NCI-H69 (cell line): ENCODE data around the gene USP25.

Source experiments
- DNase-seq: peaks from one replicate; lab custom pipeline; 2025; lab: John Stamatoyannopoulos, UW

USP25 gene

DNA sequence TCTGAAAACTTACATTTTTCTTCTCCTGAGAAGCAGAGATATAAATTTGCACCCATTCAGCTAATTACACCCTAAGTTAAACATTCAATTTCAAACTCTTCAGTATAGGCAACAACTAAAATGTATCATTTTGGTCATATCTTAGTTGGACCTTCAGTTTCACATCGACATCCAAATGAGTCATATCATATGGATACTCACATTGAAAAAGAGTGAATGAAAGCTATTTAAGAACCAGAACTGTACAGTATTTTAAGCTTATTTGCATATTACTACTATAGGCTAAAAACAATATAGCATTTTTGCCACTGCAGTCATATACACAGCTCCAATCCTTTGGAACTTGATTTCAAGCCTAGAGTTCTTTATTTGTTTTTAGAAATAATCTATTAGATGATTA lies 33.6 kb downstream of the USP25 start:
- no peak for DNase-seq

DNA sequence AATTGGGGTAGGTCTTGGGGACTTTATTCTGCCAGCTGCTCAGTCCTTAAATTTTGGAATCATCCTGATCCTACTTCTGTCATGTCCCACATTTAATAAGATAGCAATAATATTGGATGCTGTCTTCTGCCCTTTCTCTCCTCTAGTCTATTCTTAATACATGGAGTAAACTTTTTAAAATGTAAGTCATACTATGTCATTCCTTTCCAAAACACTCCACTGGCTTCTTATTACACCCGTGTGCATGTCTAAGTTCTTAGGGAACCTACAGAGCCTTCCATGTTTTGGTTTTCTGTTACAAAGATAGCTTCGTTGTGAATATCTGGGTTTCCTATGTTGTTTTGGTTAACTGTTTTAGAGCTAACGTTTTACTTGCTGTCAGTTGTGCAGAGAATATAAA lies 35.1 kb downstream of the USP25 start:
- DNase-seq, result no peak

DNA sequence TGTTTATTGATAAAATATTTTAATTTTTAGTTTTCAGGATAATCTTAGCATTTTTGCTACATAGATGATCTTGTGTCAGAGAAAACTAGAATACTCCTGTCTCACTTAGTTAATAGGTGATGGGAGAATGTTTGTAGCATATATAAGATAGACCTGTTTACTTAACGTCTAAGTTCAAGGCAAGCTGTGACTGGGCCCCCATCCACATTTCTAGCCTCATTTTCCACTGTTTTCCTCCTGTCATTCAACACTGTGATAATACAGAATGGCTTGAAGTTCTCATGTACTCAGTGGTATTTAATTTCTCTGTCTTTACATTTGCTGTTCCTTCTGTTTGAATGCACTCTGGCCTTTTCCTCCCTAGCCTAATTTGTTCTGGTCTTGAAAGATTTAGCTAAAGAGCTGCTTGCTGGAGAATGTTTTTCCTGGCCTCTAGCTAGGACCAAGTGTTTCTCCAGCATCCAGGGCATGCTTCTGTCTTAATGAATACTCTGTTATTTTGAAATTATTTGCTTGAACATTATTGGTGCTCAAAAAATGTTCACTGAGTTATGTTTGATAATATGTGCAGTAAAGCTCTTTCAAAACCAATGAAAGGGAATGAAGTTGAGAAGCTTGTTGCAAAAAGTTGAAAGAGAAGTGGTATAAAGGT lies 37.3 kb downstream of the USP25 start:
- no peak for DNase-seq

DNA sequence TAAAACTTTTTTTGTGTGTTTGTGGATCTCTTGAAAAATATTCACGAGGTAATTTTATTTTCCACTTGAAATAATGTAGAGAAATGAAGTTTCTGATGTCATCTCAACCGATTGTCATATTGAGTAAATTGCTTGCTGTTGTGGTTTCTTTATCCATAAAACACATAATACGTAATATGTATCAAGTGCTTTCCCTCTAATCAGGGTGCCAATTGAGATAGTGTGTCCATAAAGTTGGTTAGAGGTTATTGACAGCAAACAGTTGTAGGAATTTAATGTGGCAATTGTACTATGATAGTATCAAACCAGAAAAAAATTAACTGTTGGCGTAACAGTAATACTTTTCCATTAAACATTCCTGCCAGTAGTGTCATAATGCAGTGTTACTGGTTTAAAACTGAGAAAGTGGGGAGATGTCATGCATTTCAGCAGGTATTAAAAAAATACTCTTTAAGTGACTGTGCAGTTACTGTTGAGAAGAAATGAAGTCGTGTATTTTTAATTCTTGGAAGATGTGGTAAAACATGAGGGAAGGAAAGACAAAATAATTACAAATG lies 38.3 kb downstream of the USP25 start:
- DNase-seq, result no peak

DNA sequence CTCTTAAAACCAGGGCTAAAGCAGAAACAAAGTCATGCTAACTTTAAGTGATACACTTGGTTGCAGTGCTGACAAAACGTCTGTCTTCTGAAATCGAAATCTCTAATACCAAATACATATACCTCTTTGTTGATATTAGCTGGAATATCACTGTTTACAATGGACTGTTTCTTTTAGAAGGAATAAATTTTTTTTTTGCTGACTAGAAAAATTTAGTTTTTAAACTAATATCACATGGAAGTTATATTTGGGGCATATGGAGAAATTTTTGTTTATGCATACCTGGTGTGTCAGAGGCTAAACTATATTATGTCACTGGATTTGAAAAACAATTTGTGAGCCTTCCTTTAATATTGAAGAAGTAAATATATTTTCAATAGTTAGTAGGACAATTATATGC lies 39.1 kb downstream of the USP25 start:
- no peak for DNase-seq

DNA sequence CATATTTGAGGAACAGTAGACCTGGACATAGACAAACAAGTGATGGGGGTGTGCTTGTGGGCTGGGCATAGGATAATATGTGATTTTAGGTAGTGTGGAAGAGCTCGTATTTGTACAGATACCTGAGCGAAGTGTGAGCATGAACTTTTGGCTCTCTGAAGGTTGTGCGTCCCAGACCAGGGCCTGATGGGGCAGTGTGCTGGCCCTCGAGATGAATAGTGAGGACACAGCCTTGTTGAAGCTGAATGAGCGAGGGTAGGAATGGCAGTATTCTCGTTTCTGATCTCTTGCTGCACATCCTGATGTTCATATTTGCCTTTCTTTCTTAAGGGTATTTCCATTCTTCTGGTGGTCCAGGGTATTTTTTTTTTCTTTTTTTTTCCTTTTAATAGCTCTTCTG lies 41.5 kb downstream of the USP25 start:
- DNase-seq, result no peak

DNA sequence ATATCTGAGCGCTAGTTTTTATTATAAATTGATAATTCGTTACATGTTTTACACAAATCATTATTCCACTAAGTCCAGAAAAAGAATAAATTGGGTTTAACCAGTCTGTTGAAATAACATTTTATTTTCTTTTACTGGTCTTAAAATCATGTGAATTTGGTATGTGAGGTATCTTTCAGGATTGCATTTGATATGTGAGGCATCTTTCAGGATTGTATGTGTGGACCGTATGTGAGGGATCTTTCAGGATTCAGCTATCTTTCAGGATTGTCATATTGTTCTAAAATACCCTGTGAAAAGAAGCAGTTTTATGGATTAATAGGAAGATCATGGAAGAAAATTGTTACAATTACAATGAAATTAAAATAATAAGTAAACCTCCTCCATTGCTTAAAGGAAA lies 42.9 kb downstream of the USP25 start:
- DNase-seq, result no peak

DNA sequence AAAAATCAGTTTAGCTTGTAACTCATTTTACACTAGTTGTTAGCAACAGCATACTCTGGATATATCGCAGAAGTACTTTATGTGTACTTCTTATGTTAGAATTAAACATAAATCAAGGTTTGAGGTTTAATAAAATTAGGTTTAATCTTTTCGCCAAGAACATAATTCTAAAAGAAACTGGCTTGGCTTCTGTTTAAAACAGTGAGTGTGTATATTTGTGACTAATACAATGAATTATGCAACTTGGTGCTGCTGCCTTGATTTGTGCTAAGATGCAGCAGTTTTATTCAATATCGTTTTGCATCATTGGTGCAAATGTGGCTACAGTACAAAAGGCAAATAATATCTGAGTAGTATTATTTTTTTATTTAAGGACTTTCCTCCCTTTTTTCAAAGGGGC lies 44.8 kb downstream of the USP25 start:
- DNase-seq, result no peak

DNA sequence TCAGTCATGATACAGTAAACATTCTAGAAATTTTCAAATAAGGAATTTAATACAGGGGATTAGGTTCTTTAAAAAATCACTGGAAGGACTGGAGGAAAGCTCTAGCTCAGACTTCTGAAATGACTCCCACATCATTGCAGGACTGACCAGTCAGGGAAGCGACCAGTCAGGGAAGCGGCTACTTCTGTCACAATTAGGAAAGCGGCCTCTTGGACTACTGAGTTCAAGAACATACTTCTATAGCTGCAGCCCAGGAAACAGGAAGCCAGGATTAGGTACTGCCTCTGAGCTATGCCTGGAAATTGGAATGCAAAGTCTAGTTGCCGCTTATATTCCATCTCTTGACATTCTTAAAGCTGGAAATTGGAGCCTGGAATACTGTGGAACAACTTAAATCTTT lies 45.5 kb downstream of the USP25 start:
- DNase-seq, result no peak

DNA sequence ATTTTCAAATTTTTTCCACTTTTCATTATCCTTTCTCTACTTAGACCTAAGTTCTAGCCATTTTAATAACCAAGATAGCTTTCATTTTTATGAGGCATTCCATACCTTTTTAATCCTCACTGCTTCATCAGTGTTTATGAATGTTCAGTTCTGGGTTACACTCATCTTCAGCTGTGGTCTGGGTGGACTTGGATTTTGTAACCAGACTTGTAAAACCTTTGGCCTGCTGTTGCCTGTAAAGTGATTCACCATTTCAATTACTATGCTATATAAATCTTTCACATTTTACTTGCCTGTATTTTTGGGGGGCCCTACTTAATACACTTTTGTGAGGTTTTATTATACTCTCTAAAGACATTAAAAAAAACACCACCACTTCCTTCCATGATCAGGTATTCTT lies 46.2 kb downstream of the USP25 start:
- DNase-seq, result no peak

DNA sequence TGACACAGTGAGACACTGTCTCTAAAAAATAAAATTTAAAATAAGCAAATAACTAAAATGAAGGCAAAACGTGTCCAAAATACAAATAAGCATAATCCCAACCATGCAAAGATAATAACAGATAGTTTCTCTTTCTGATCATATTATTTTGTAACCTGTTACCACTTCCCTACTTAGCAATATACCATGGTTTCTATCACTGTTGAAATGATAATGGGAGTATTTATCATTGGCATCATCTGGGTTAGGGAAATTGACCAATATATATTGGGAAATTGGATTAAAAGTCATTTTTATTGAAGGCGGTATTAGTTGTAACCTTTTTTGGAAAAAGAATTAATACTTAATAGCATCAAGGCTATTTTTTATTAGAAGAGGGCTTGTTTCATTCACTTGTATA lies 47.0 kb downstream of the USP25 start:
- DNase-seq, result no peak

DNA sequence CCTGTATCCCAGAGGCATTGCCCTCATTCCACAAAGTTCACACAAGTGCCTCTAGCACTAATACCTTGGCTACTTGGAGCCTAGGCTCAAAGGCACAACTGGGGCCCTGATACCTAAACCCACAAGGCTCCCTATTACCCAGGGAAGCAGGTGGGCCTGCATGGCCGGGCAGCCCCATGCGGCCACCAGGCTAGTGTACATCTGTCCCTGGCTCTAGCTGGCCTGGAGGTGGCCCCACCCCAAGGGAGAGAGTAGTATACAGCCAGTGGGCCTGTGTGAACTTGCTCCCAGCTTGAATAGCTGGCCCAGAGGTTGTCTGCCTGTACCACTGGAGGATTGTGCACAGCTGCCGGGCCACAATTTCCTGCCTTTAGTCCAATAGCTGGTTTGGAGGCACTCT lies 52.2 kb downstream of the USP25 start:
- no peak for DNase-seq

DNA sequence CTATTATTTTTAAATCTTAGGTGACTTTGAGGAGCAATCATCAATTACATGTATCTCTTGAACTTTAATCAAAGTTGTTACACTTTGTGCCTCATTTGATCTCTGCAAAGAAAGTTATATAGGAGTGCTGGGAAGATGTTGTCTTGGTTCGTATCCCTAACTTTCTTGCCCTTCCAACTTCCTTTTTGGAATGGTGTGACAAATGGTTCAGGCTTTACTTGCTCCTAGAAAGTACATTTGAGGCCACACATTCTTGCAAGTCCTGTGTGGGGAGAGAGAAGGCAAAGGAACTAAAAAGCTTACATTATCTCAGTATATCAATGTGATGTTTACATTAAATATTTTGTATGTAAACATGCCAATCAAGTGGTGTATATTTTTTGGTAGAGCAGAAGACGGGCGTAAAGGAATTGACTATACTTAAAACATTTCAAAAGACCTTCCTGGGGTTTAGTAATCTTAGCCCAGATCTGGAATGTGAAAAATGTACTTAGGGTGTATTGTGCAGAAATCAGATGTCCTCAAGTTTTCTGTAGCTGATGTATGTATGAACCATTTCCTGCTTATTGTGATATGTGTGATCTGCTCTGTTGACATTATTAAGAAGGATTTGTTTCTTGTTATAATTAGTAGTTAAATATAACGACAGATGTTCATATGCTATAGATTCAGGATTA lies 59.2 kb downstream of the USP25 start:
- DNase-seq, result peak; percentile 24

DNA sequence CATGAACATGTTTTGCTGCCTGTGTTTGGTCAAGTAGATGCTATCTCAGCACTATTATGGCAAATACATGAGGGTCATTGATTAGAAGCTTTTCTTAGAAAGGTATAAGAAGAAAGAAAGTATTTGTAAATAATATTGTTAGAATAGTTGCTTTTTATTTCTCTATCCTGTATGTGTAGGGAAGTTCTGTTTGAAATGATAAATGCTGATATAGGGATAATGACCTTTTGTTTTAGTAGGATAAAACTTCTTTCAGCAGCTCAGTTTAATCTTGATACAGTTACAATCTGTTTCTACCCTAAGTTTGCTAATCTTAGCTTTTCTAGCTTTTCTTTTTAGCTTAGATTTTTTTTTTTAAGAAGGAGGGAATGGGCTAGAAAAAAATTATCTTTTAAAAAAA lies 63.3 kb downstream of the USP25 start:
- no peak for DNase-seq

DNA sequence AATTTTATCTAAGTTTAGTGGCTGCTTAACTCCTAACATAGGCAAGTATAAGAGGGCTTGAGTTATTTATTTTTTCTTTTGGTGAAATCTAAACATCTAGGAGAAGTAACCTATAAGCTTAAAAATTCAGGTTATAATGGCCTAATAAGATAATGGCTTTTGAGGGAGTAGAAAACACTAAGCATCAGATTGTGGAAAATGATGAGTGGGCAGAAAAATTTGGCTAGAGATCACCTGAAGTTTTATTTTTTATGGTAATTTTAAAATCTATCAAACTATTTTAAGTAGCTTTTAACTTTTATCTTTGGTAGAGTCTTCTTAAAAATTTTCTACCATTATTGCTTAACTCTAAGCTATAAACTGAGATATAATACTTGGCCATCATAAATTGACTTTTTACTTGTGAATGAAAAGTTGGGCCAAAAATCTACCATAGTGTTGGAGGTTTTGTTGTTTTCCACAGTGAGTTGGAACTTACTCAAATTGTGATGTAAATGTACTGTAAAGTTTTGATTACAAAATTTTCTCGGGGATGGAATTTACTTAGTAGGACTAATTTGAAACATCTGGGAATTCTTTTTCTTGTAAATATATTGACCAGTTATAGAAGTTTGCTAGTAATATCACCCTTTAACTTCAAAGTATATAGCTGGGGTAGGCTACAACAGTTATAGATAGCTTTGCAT lies 63.9 kb downstream of the USP25 start:
- DNase-seq, result no peak

DNA sequence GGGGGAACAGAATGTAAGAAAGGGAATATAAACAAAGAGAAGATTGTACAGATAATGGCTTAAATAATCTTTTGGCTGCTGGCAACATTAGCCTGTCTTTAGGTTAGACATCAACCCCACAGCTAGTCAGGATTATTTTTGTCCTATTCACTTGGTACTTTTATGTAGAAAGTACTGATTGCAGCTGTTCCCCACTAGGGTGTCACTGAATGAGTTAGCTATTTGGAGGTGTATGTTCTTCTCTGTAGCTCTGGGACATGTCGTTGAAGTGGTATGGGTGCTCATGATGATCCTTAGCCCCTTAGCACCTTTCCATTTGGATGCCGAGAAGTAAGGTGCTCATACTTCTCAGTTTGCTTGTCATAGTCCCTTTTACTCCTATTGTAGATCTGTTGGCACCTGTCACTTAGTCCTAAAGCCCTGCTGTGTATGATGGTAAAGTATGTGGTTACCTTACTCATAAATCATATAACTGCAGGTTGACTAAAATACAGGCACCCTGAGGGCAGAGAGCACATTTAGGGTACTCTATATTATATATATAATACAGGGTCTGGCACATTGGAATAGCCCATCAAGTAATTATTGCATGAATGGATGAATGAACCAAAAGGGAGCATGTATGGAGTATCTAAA lies 64.6 kb downstream of the USP25 start:
- DNase-seq, result peak; percentile 31

DNA sequence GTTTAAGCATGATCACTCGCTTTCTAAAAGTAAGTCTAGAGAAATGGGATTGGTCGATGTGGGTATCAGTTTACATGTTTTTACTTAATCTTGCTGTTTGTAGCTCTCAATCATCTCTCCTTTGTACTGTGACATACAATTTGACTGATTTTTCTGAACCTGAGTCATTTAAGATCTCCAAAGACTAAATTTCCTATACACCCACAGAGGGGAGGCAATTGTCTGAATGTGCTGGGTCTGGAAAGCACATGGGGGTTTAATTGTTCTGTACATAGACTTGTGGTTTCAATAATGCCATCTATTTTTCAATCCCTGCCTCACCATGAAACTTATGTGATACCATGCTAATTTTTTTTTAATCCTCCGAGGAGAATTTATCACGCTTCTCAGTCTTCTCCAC lies 65.8 kb downstream of the USP25 start:
- DNase-seq, result peak; percentile 12

DNA sequence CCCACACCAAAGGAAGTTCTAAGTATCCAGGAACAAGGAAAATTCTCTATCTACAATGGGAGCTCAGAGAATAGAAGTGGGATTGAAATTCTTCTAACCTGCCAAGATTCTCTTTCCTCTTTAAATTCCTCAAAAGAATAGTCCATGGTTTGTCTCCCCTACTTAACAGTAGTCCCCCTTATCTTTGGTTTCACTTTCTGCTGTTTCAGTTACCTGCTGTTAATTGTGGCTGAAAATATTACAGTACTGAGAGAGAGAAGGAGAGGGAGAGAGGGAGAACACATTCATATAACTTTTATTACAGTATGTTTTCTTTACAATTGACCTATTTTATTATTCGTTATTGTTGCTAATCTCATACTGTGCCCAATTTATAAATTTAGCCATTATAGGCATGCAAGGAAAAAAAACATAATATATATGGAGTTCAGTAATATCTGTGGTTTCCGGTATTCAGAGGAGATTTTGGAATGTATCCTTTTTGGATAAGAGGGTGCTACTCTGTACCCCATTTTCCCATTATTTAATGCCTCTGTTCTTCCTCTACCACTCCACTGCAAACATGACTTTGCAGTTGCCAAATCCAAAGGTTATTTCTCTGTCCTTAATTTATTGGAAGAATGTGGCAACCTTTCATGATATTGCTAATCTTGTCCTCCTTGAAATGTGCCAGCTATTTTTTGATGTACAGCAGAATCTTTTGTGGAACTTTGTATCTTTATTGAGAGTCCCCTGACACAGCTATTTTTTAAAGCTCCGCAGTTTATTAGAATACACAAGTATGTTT lies 68.0 kb downstream of the USP25 start:
- DNase-seq, result no peak

DNA sequence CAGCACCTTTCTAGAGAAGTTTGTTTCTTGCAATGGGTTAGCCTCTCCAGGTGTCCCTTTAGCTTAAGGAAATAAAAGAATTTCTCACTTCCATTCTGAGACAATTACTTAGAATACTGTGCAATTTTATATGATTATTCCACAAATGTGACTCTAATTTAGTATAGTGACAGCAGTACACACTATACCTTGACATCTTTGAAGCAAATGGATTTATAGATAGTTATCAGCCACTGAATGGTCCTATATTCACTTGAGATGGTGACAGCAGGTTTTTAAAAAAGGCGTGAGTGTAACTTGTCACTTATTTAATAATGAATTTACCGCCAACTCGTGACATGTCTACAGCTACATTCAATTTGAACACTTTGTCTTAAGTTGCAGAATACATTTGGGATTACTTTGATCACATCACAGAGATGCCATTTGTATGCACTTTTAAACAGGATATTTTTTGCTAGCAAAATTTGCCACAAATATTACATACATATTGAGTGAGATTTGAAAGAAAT lies 71.6 kb downstream of the USP25 start:
- no peak for DNase-seq

DNA sequence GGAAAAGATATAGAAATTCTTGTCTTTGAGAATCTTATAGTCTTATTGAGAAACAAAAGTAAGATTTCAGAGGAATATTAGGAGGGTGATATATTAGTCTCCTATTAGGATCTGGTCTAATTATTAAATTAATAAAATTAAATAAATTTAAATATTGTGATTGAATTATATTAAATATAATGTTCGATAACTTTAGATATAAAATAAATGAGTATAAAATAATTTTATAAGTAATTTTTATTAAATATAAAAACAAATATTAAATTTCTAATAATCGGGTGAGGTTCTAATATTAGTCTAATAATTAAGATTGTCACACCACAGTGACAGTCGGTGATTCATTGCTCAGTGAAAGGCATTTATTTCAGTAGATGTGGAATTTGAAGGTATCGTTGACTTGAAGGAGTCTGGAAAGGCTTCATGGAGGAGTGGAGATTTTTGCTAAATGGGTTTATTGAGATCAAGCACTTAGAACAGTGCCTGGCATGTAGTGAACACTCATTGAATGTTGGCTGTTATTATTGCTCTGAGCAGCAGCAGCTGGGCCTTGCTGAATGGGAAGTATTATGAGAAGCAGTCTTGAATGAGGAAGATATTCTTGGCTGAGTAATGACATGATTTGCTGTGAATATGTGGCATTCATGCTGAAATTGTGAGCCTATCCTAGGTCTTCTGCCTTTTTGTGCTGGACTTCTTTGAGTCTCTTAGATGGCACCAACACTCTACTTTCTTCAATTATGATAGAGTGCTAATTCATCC lies 74.6 kb downstream of the USP25 start:
- peak; percentile 10 for DNase-seq

DNA sequence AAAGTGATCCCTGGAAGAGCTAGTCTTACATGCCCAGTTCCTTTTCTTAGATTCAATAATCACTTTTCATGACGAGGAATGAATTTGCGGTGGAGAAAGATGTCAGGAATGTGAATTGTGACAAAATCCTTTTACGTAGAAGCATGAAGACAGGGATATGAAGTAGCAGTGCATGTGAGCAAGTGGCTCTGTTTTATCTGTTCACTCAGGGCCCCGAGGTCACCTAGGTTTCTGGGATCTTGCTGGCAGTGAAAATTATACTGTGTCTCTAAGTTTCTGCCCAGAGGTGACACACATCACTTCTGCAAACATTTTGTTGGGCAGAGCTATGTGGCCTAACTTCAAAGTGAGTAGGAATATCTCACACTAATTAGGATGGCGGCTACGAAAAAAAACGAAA lies 79.3 kb downstream of the USP25 start:
- peak; percentile 14 for DNase-seq
